Colon (tissue), 2 donors: Measurements from ENCODE around the gene SAYSD1.

Experiments used
- FAIRE-seq: peaks from 2 replicates; lab custom pipeline; 2012; peaks lifted over from hg19 to GRCh38; lab: Jason Lieb, UNC
- donor health status: control.
- donor health status: control.

Gene SAYSD1

DNA sequence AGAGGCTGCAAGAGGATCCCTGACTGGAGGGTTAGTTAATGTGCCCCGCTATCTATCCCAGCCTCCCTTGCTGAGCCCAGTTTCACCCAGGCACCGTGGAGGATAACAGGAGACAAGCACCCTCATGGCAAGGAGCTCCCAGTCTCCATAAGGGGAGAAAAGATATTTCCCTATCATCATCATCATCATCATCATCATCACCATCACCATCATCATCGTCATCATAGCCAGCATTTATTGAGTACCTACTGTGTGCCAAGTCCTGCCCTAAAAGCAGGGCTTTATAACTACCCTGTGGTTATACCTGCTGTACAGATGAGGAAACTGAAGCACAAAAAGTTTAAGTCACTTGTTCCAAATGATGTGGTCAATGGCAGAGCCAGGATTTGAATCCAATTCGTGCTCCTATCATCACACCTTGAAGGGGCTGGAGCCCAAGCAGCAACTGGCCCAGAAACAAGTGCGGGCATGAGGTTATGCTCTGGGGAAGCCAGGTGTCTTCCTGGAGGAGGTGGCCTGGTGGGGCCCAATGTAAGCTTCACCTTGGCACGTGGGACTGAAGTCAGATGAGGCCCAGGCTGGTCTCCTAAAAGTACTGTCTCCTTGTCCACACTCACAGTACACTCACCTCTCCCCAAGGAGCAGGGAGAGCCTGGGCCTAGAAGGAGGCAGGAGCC lies 56.4 kb downstream of the SAYSD1 start:
- FAIRE-seq = no peak

DNA sequence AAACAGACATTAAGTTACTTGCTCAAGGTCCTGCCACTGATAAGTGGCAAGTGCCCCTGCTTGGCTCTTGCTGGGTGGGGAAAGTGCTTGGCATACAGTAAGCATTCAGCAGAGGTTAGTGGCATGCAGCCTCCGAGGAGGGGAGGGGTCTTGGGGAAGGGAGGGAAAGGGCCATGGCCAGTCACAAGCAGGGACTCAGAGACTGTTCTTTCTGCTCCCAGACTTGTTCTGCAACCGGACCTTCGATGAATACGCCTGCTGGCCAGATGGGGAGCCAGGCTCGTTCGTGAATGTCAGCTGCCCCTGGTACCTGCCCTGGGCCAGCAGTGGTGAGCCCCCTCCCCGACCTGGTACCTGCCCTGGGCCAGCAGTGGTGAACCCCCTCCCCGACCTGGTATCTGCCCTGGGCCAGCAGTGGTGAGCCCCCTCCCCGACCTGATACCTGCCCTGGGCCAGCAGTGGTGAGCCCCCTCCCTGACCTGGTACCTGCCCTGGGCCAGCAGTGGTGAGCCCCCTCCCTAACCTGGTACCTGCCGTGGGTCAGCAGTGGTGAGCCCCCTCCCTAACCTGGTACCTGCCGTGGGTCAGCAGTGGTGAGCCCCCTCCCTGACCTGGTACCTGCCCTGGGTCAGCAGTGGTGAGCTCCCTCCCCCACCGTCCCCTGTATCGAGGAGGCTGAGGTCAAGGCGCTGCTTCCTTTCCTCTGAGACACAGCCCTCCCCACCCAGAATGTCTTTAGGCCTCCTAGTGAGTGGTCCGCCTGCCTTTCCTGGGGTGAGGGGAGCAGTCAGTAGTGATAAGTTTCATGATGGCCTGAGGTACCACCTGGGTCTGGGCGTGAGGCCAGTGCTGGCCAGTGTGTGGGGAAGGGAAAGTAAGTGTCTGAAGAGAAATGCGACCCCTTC lies 57.5 kb downstream of the SAYSD1 start:
- FAIRE-seq = no peak

DNA sequence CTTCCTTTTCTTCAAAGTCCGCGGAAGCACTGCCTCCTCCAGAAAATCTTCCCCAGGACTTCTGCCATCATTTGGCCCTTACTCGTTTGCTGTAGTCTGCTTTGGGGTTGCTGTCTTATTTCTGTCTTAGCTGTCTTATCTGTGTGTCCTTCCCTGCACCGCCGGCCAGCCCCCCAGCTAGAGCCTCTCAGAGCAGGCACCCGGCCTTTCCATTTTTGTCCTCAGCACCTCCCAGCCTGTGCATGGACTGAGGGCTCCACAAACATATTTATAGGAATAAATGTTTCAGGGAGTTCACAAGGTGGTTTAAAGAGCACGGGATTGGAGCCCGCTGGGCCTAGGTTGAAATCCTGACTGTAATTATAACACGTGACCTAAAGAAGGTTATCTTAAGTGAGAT lies 58.3 kb downstream of the SAYSD1 start:
- FAIRE-seq = no peak

DNA sequence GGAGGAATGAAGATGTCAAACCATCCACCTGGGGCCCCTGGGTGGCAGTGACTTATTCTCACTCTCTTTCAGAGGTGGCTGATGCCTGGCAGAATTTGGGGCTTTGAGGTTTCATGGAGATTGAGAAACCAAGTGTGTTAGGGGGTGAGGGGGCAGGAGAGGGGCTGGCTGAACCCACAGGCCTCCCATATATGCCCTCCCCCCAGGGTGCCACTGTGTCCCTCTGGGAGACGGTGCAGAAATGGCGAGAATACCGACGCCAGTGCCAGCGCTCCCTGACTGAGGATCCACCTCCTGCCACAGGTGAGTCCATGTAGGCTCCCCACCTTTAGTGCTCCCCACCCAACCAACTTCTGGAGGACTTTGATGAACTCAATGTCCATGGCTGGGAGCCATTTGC lies 58.8 kb downstream of the SAYSD1 start:
- FAIRE-seq = no peak

DNA sequence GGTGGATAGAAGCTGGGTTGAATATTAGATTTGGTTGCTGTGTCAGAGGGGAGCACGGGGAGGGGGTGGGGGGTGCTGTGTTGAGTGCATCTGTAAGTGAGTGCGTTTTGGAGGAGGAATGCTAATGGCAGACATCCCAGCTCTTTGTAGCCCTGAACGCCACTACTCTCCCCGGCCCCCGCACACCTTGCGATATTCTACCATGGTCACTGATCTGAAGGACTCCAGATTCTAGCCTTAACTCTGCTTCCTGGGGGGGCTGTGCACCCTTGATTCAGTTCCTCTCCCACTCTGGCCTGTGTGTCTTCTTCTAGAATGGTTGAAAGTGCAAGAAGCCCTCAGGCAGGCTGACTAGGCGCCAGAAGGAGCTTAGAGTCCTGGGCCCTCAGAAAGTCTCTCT lies 59.3 kb downstream of the SAYSD1 start:
- FAIRE-seq = no peak

DNA sequence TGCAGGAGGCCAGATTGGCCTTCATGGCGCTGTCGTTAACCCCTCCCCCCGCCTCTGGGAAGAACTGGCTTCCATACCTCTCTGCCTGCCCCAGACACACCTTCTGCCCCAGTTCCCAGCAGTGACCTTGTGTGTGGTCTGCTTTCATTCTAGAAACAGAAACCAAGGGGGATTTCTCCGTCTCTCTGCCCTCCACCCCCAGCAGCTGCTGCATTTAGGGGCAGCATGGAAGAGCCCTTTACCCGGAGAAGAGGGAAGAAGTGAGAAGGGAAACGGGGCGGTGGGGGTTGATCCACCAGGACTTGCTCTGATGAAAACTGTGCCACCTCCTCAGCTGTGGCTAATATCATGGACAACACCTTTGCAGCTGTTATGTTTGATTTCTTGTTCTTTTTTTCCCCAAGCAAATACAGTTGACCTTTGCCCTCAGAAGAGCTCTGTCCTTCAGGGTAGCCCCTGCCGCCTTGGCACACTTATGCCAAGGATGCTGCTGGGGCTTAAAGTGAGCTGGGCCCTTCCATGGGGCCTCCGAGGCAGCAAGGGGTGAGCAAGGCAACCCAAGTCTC lies 60.3 kb downstream of the SAYSD1 start:
- FAIRE-seq = no peak
